Right atrium auricular region (tissue), 2 donors: ENCODE results near the gene CD180. TPM values are rescaled to one million over a fixed set of nuclear protein-coding genes. Genes with fewer than 3 reads are reported as not detected.

Experiments used
- DNase-seq: peaks from one replicate; pipeline ENCODE4 v3.0.0-alpha.2; 2019; ENCODE audit warnings: low spot score
- H3K27ac ChIP-seq, 2 donors: fragments of 200-600 bp; sonication (generic); 1 replicate in 1 of 2; 2 replicates in 1 of 2; pipeline ENCODE4 v1.5.1; 2016 to 2019
- H3K27me3 ChIP-seq, 2 donors: fragments of 200-600 bp; sonication (generic); one replicate each; pipeline versions ENCODE4 v1.5.1 to v1.6.0; 2017 to 2019
- H3K36me3 ChIP-seq: fragments of 200-600 bp; sonication (generic); one replicate; pipeline ENCODE4 v1.5.1; 2016
- H3K4me1 ChIP-seq, 2 donors: fragments of 200-600 bp; sonication (generic); one replicate each; pipeline versions ENCODE4 v1.5.1 to v1.6.0; 2017 to 2019
- H3K4me3 ChIP-seq, 2 donors: fragments of 200-600 bp; sonication (generic); 1 replicate in 1 of 2; 2 replicates in 1 of 2; pipeline ENCODE4 v1.5.1; 2017 to 2019; ENCODE audit warnings: mild to moderate bottlenecking in 1 of 2, moderate library complexity in 1 of 2
- H3K9me3 ChIP-seq, 2 donors: fragments of 200-600 bp; sonication (generic); one replicate each; pipeline ENCODE4 v1.5.1; 2019
- CTCF ChIP-seq, 2 donors: fragments of 200-600 bp; sonication (generic); IDR thresholded peaks; one replicate each; pipeline ENCODE4 v1.5.1; 2019; ENCODE audit warnings: antibody characterized with exemption in 2 of 2
- total RNA-seq, 2 donors: library from RNA; depleted of rRNA; stranded (reverse); fragments of >200 nt; gene quantifications; one replicate each; pipeline ENCODE4 v1.1.0, GENCODE V29; 2016

Gene CD180
- total RNA-seq, result 1 to 10 TPM in 1 of 2 donors, under 1 TPM in 1; 0.26 to 1.2 TPM

GRCh38 chr5:67196537-67197059 lies at the start of gene CD180:
Gene CD180, minus strand, starts transcription at chr5:67196799. Its CDS starts 158 bp downstream, at chr5:67196641.
- no peaks in the 10 kb centered on the region for H3K36me3 ChIP-seq
- no peaks in the 10 kb centered on the region for H3K27me3 ChIP-seq
- no peak for TF ChIP-seq CTCF (IDR thresholded peaks at IDR 0.05)
- no peaks in the 10 kb centered on the region for H3K9me3 ChIP-seq
- no peak within 1 kb of the TSS for H3K27ac ChIP-seq
- H3K4me1 ChIP-seq, result no peaks in the 10 kb centered on the region
- H3K4me3 ChIP-seq, result no peak within 1 kb of the TSS
- DNase-seq, result no peak

DNA sequence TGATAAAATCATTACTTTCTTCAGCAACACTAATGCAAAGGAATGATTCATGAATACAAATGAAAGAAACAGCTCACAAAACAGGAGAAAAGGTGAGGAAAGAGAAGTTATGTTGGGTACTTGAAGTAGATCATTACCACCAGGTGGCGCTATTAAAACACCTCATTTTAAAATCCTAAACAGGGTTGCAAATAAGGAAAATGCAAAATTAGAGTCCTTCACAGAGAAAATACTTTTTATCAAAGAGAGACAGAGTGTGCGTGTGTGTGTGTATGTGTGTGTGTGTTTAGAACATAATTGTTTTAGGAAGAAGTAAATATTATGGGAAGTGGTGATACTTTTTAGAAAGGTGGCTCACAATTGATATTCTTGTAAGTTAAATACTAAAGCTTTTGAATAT lies 49.5 kb upstream of the CD180 start:
- no peak overlapping the region for H3K4me3 ChIP-seq
- H3K36me3 ChIP-seq, result no peaks in the 10 kb centered on the region
- H3K27ac ChIP-seq, result no peak overlapping the region
- H3K9me3 ChIP-seq, result no peaks in the 10 kb centered on the region
- H3K27me3 ChIP-seq, result no peaks in the 10 kb centered on the region
- TF ChIP-seq CTCF (IDR thresholded peaks at IDR 0.05), result peak; percentile 81 to 84
- peaks cover 0 to 30% of the 10 kb centered on the region in 2 donors for H3K4me1 ChIP-seq
- no peak for DNase-seq

GRCh38 chr5:67245259-67245846 lies 48.8 kb upstream of the CD180 start:
- no peak overlapping the region for H3K4me3 ChIP-seq
- no peaks in the 10 kb centered on the region for H3K27me3 ChIP-seq
- DNase-seq, result no peak
- no peaks in the 10 kb centered on the region for H3K36me3 ChIP-seq
- no peak overlapping the region for H3K27ac ChIP-seq
- peaks cover 0 to 30% of the 10 kb centered on the region in 2 donors for H3K4me1 ChIP-seq
- no peaks in the 10 kb centered on the region for H3K9me3 ChIP-seq
- TF ChIP-seq CTCF (IDR thresholded peaks at IDR 0.05), result no peak

GRCh38 chr5:67244345-67244793 lies 47.8 kb upstream of the CD180 start:
- Histone ChIP-seq H3K4me3 (no peak overlapping the region), H3K27me3 (no peaks in the 10 kb centered on the region), H3K4me1 (peaks cover 0 to 28% of the 10 kb centered on the region in 2 donors), H3K27ac (no peak overlapping the region), H3K9me3 (no peaks in the 10 kb centered on the region), H3K36me3 (no peaks in the 10 kb centered on the region)
- TF ChIP-seq CTCF (IDR thresholded peaks at IDR 0.05), result no peak
- DNase-seq, result no peak

- Histone ChIP-seq H3K4me3 (no peak overlapping the region), H3K36me3 (no peaks in the 10 kb centered on the region), H3K4me1 (peaks cover 0 to 24% of the 10 kb centered on the region in 2 donors), H3K27ac (no peak overlapping the region), H3K9me3 (no peaks in the 10 kb centered on the region), H3K27me3 (no peaks in the 10 kb centered on the region)
- TF ChIP-seq CTCF (IDR thresholded peaks at IDR 0.05), result no peak
- no peak for DNase-seq
These were observed 47.3 kb upstream of the CD180 start for GRCh38 chr5:67243944-67244343.

DNA sequence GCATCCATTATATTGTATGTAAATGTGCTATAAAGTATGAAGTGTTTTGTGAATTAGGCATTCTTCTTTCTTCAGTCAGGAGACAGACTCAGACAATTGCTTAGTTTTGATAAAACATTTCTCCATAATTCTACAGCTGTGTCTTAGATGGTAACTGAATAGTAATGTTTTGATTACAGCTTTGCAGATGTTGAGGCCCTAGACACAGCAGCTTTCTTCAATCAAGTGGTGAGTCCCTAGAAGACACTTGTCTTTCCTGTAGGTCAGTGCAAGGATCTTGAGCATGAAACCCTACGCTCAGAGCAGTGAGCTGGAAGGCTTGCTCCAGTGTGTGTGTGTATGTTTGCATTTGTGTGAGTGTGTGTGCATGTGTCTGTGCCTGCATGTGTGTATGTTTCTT lies 46.8 kb upstream of the CD180 start:
- Histone ChIP-seq H3K27ac (no peak overlapping the region), H3K4me3 (no peak overlapping the region), H3K9me3 (no peaks in the 10 kb centered on the region), H3K27me3 (no peaks in the 10 kb centered on the region), H3K4me1 (peaks cover 0 to 18% of the 10 kb centered on the region in 2 donors), H3K36me3 (no peaks in the 10 kb centered on the region)
- no peak for TF ChIP-seq CTCF (IDR thresholded peaks at IDR 0.05)
- DNase-seq, result no peak
